Mammary epithelial cell (primary cell): Measurements from ENCODE around the gene MBD3.

ENCODE experiments used
- EZH2 ChIP-seq: IDR thresholded peaks from 2 replicates; pipeline ENCODE4 v1.6.1; 2012; ENCODE audit warnings: low read length, inconsistent platforms, borderline replicate concordance
- TF ChIP-seq, protein P1 (sequence below), 2 donors: IDR thresholded peaks in 1 of 2; conservative IDR thresholded peaks in 1 of 2; 2 replicates each; pipeline ENCODE4 v1.5.1; 2011 to 2012; ENCODE audit warnings: inconsistent platforms in 2 of 2, low read length in 2 of 2, mild to moderate bottlenecking in 2 of 2, control low read depth in 1 of 2, low read depth in 1 of 2; ENCODE audit not compliant: insufficient read depth in 1 of 2; ENCODE audit errors: extremely low read depth in 1 of 2

DNA sequence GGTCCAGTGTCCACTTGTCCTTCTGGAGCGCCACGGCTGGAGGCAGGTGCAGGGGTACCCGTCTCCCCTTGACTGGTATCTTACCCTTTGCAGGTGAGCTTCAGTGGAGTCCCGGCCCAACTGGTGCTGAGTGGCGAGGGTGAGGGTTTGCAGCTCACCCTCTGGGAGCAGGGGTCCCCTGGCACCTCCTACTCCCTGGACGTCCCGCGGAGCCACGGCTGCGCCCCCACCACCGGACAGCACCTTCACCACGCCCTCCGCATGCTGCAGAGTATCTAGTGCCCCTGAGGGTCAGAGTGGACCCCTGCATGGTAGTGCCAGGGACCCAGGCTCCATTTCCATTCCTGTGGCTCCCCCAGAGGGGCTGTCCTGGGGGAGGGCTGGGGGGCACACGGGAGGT is 57.7 kb downstream of the MBD3 start:
- TF ChIP-seq, protein P1, sequence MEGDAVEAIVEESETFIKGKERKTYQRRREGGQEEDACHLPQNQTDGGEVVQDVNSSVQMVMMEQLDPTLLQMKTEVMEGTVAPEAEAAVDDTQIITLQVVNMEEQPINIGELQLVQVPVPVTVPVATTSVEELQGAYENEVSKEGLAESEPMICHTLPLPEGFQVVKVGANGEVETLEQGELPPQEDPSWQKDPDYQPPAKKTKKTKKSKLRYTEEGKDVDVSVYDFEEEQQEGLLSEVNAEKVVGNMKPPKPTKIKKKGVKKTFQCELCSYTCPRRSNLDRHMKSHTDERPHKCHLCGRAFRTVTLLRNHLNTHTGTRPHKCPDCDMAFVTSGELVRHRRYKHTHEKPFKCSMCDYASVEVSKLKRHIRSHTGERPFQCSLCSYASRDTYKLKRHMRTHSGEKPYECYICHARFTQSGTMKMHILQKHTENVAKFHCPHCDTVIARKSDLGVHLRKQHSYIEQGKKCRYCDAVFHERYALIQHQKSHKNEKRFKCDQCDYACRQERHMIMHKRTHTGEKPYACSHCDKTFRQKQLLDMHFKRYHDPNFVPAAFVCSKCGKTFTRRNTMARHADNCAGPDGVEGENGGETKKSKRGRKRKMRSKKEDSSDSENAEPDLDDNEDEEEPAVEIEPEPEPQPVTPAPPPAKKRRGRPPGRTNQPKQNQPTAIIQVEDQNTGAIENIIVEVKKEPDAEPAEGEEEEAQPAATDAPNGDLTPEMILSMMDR (conservative IDR thresholded peaks at IDR 0.05 in 1 of 2, IDR thresholded peaks at IDR 0.05 in 1 of 2; ENCODE audit: extremely low read depth in 1 of 2, insufficient read depth in 1 of 2, low read depth in 1 of 2, low read length in 2 of 2), result no peak
- no peak for TF ChIP-seq EZH2
